AG08396 (cell line): Measurements from ENCODE around the gene GPR153.
"Not testable (repeated sequence)": the region's sequence is repeated elsewhere in the genome, so short reads cannot be mapped to it uniquely, and the experiment has no call there.

ENCODE experiments used
- DNase-seq: peaks from one replicate; pipeline ENCODE4 v3.0.0; 2012; ENCODE audit warnings: low spot score, mixed read lengths

GPR153 gene

GRCh38 chr1:6233376-6233775 lies 27.5 kb downstream of the GPR153 start:
- DNase-seq = no peak

GRCh38 chr1:6225651-6226050 lies 35.2 kb downstream of the GPR153 start:
- DNase-seq = no peak

GRCh38 chr1:6224718-6225117 lies 36.2 kb downstream of the GPR153 start:
- no peak for DNase-seq

GRCh38 chr1:6223617-6224016 lies 37.3 kb downstream of the GPR153 start:
- DNase-seq = no peak

- DNase-seq = peak; percentile 56
Observed at GRCh38 chr1:6222636-6223035, 38.3 kb downstream of the GPR153 start.

- no peak for DNase-seq
Observed at GRCh38 chr1:6221210-6221784, 39.6 kb downstream of the GPR153 start.

GRCh38 chr1:6220236-6220635 lies 40.7 kb downstream of the GPR153 start:
- DNase-seq = no peak

- DNase-seq = not testable (repeated sequence)
Observed at GRCh38 chr1:6219641-6220040, 41.3 kb downstream of the GPR153 start.

GRCh38 chr1:6218375-6219164 lies 42.3 kb downstream of the GPR153 start:
- DNase-seq = no peak

- DNase-seq = no peak
Observed at GRCh38 chr1:6212193-6212959, 48.5 kb downstream of the GPR153 start.

GRCh38 chr1:6211731-6212130 lies 49.2 kb downstream of the GPR153 start:
- no peak for DNase-seq

GRCh38 chr1:6210591-6211355 lies 50.1 kb downstream of the GPR153 start:
- no peak for DNase-seq

- no peak for DNase-seq
Observed at GRCh38 chr1:6209661-6210580, 51.0 kb downstream of the GPR153 start.

GRCh38 chr1:6208723-6209660 lies 51.9 kb downstream of the GPR153 start:
- DNase-seq = peak; percentile 82

GRCh38 chr1:6207921-6208320 lies 53.0 kb downstream of the GPR153 start:
- no peak for DNase-seq

- DNase-seq = no peak
Observed at GRCh38 chr1:6207075-6207885, 53.6 kb downstream of the GPR153 start.

- no peak for DNase-seq
Observed at GRCh38 chr1:6206520-6206855, 54.4 kb downstream of the GPR153 start.

- peak; percentile 85 for DNase-seq
Observed at GRCh38 chr1:6205849-6206519, 54.9 kb downstream of the GPR153 start, which contains the start of gene RNF207. TSS of gene RNF207 (plus strand) at chr1:6206119. CDS start at chr1:6206536, 417 bp downstream.

- no peak for DNase-seq
Observed at GRCh38 chr1:6202256-6202655, 58.6 kb downstream of the GPR153 start.
